SK-N-MC (cell line): ENCODE data around the gene LRRC75B.

Experiments used
- FOXP2 ChIP-seq: optimal IDR thresholded peaks from 2 replicates; pipeline ENCODE3; 2011; ENCODE audit warnings: mild to moderate bottlenecking, moderate library complexity; ENCODE audit not compliant: insufficient read depth; ENCODE audit errors: extremely low read length, control extremely low read depth
- POLR2AphosphoS5 ChIP-seq: IDR thresholded peaks from 2 replicates; pipeline ENCODE4 v1.6.1; 2012; ENCODE audit warnings: mild to moderate bottlenecking, low read depth, low read length, borderline replicate concordance

GRCh38 chr22:24543185-24543601 lies 49.7 kb downstream of the LRRC75B start:
- no peak for TF ChIP-seq FOXP2
- TF ChIP-seq POLR2AphosphoS5: no peak
